Mucosa of stomach (tissue), 1 donor: ENCODE measurements around the gene SYT15B.
"Not testable (repeated sequence)": the region's sequence is repeated elsewhere in the genome, so short reads cannot be mapped to it uniquely, and the experiment has no call there.

Experiments used
- H3K27me3 ChIP-seq: one replicate; pipeline ENCODE4 v1.7.0; 2013; ENCODE audit warnings: mild to moderate bottlenecking, low read length; ENCODE audit not compliant: control insufficient read depth, insufficient read depth
- H3K36me3 ChIP-seq: one replicate; pipeline ENCODE4 v1.7.0; 2013; ENCODE audit warnings: low read length; ENCODE audit not compliant: control insufficient read depth, insufficient read depth
- H3K4me1 ChIP-seq: one replicate; pipeline ENCODE4 v1.7.0; 2013; ENCODE audit warnings: mild to moderate bottlenecking, low read length; ENCODE audit not compliant: control insufficient read depth, insufficient read depth
- H3K4me3 ChIP-seq: one replicate; pipeline ENCODE4 v1.7.0; 2013; ENCODE audit warnings: low read length
- H3K9ac ChIP-seq: one replicate; pipeline ENCODE4 v1.7.0; 2013; ENCODE audit warnings: mild to moderate bottlenecking, low read length, moderate library complexity
- H3K9me3 ChIP-seq: one replicate; pipeline ENCODE4 v1.7.0; 2013; ENCODE audit warnings: mild to moderate bottlenecking, low read length, moderate library complexity; ENCODE audit not compliant: control insufficient read depth
- donor health status: Pancreatic carcinoma.

Gene SYT15B

GRCh38 chr10:47753176-47753575, 10.2 kb downstream of the SYT15B start:
- H3K4me3 ChIP-seq, H3K9me3 ChIP-seq, H3K27me3 ChIP-seq, H3K4me1 ChIP-seq, H3K9ac ChIP-seq, H3K36me3 ChIP-seq: not testable (repeated sequence)

- not testable (repeated sequence) for H3K36me3 ChIP-seq, H3K4me3 ChIP-seq, H3K9ac ChIP-seq, H3K4me1 ChIP-seq, H3K27me3 ChIP-seq, H3K9me3 ChIP-seq
These were observed 11.6 kb downstream of the SYT15B start for GRCh38 chr10:47751821-47752220.

- not testable (repeated sequence) for H3K4me1 ChIP-seq, H3K27me3 ChIP-seq, H3K9ac ChIP-seq, H3K9me3 ChIP-seq, H3K36me3 ChIP-seq, H3K4me3 ChIP-seq
These were observed 13.0 kb downstream of the SYT15B start for GRCh38 chr10:47750360-47750759.

GRCh38 chr10:47746780-47747376, 16.5 kb downstream of the SYT15B start:
- not testable (repeated sequence) for H3K9ac ChIP-seq, H3K27me3 ChIP-seq, H3K9me3 ChIP-seq, H3K4me3 ChIP-seq, H3K36me3 ChIP-seq, H3K4me1 ChIP-seq

- H3K9me3 ChIP-seq, H3K4me3 ChIP-seq, H3K4me1 ChIP-seq, H3K36me3 ChIP-seq, H3K9ac ChIP-seq, H3K27me3 ChIP-seq: not testable (repeated sequence)
These were observed 18.5 kb downstream of the SYT15B start for GRCh38 chr10:47744881-47745280.

- H3K4me3 ChIP-seq, H3K9me3 ChIP-seq, H3K27me3 ChIP-seq, H3K36me3 ChIP-seq, H3K4me1 ChIP-seq, H3K9ac ChIP-seq: not testable (repeated sequence)
These were observed 19.5 kb downstream of the SYT15B start for GRCh38 chr10:47743611-47744550.

GRCh38 chr10:47740868-47741267, 22.5 kb downstream of the SYT15B start:
- not testable (repeated sequence) for H3K27me3 ChIP-seq, H3K9me3 ChIP-seq

GRCh38 chr10:47730911-47731310, 32.5 kb downstream of the SYT15B start:
- H3K27me3 ChIP-seq, H3K4me3 ChIP-seq, H3K4me1 ChIP-seq, H3K36me3 ChIP-seq, H3K9ac ChIP-seq, H3K9me3 ChIP-seq: not testable (repeated sequence)

More at GRCh38 chr10:47740868-47741267, 22.5 kb downstream of the SYT15B start:
- H3K4me3 ChIP-seq, H3K36me3 ChIP-seq, H3K9ac ChIP-seq, H3K4me1 ChIP-seq: not testable (repeated sequence)

GRCh38 chr10:47725740-47726139, 37.7 kb downstream of the SYT15B start:
- H3K36me3 ChIP-seq, H3K4me1 ChIP-seq, H3K27me3 ChIP-seq, H3K4me3 ChIP-seq, H3K9ac ChIP-seq, H3K9me3 ChIP-seq: not testable (repeated sequence)

- not testable (repeated sequence) for H3K27me3 ChIP-seq, H3K9me3 ChIP-seq, H3K36me3 ChIP-seq, H3K9ac ChIP-seq, H3K4me3 ChIP-seq, H3K4me1 ChIP-seq
These were observed 38.3 kb downstream of the SYT15B start for GRCh38 chr10:47725047-47725446.

GRCh38 chr10:47724119-47724518, 39.3 kb downstream of the SYT15B start:
- H3K9me3 ChIP-seq, H3K36me3 ChIP-seq, H3K9ac ChIP-seq, H3K4me1 ChIP-seq, H3K27me3 ChIP-seq, H3K4me3 ChIP-seq: not testable (repeated sequence)

GRCh38 chr10:47723362-47723761, 40.0 kb downstream of the SYT15B start:
- not testable (repeated sequence) for H3K9ac ChIP-seq, H3K4me3 ChIP-seq, H3K36me3 ChIP-seq, H3K27me3 ChIP-seq, H3K9me3 ChIP-seq, H3K4me1 ChIP-seq
